ENCODE measurements around the gene RAP1A.
"Not testable (repeated sequence)": the region's sequence is repeated elsewhere in the genome, so short reads cannot be mapped to it uniquely, and the experiment has no call there.

The RAP1A gene

DNA sequence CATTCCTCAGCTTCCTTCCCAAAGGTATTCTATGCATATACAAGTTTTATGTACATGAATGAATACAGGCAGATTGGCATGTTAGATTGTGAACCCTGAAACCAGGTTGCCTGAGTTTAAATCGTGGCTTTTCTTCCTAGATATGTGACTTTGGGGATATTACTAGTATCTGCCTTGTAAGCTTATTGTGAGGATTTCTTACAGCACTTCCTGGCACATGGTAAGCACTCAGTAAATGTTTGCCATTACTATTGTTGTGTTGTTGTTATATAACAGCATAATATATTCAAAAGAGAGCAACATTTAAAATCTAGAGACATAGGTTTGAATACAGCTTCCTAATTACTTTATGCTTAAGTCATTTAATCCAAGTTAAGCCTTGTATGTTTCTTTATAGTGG lies 45.1 kb downstream of the RAP1A start:
- DNase-seq (ENCODE audit: low read depth in 2 of 2): no peak

DNA sequence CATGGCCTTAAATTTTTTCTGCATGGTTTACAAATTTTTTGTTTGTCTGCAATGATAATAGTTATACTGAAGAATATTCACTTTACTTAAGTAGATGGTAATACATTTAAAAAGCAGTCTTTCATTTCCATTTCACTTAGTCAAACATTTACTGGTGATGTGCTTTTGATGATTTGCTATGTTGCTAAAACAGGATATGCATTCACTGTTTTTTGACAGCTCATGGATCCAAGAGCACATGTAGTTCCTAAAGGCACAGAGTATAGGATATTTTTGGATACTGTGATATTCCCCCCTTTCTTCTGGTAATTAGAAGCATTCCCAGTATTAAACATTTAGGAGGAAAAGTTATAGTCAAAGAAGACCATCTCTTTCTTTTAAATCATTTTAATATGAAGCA lies 45.9 kb downstream of the RAP1A start:
- no peak for DNase-seq (ENCODE audit: low read depth in 2 of 2)

GRCh38 chr1:111666828-111667227 lies 47.2 kb downstream of the RAP1A start:
- DNase-seq (ENCODE audit: low read depth in 2 of 2): no peak

- DNase-seq (ENCODE audit: low read depth in 2 of 2): no peak
Measured at GRCh38 chr1:111669268-111669667, 49.7 kb downstream of the RAP1A start.

- no peak for DNase-seq (ENCODE audit: low read depth in 2 of 2)
Measured at GRCh38 chr1:111671852-111672251, 52.3 kb downstream of the RAP1A start.

GRCh38 chr1:111672331-111672730 lies 52.7 kb downstream of the RAP1A start:
- DNase-seq (ENCODE audit: low read depth in 2 of 2): no peak

DNA sequence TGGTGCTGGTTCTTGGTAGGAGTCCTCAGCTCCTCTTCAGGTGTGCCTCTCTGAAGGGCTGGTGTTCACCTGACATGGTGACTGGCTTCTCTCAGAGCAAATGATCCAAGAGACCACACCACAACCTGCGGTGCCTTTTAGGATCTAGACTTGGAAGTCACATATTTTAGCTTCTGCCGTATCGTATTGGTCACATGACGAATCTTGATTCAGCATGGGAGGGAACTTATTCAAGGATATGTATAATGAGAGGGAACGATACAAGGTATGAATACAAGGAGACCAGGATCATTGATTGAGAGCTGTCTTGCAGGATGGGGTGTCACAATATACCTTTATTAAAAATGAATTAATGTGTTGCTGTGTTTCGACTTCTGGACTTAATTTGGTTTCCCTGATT lies 58.0 kb downstream of the RAP1A start:
- no peak for DNase-seq (ENCODE audit: low read depth in 2 of 2)

DNA sequence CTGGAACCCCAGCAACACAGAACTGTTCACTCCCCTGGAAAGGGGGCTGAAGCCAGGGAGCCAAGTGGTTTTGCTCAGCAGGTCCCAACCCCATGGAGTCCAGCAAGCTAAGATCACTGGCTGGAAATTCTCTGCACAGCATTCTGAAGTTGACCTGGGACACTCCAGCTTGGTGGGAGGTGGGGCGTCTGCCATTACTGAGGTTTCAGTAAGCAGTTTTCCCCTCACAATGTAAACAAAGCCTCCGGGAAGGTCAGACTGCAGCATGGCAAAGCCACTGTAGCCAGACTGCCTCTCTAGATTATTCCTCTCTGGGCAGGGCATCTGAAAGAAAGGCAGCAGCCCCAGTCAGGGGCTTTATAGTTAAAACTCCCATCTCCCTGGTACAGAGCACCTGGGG lies 60.0 kb downstream of the RAP1A start:
- no peak for DNase-seq (ENCODE audit: low read depth in 2 of 2)

DNA sequence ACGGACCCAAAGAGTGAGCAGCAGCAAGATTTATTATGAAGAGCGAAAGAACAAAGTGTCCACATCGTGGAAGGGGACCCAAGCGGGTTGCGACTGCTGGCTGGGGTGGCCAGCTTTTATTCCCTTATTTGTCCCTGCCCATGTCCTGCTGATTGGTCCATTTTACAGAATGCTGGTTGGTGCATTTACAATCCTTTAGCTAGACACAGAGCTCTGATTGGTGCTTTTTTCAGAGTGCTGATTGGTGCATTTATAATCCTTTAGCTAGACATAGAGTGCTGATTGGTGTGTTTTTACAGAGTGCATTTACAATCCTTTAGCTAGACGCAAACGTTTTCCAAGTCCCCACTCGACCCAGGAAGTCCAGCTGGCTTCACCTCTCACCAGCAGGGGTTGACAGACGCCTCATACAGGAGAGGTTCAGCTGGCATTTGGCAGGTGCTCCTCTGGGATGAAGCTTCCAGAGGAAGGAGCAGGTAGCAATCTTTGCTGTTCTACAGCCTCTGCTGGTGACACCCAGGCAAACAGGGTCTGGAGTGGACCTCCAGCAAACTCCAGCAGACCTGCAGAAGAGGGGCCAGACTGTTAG lies 60.7 kb downstream of the RAP1A start:
- DNase-seq (ENCODE audit: low read depth in 2 of 2): not testable (repeated sequence)

- DNase-seq (ENCODE audit: low read depth in 2 of 2): not testable (repeated sequence)
Measured at GRCh38 chr1:111685293-111686153, 65.9 kb downstream of the RAP1A start.

GRCh38 chr1:111690306-111690617 lies 70.7 kb downstream of the RAP1A start:
- DNase-seq (ENCODE audit: low read depth in 2 of 2): no peak

- no peak for DNase-seq (ENCODE audit: low read depth in 2 of 2)
Measured at GRCh38 chr1:111691886-111692285, 72.3 kb downstream of the RAP1A start.

- no peak for DNase-seq (ENCODE audit: low read depth in 2 of 2)
Measured at GRCh38 chr1:111695801-111696200, 76.2 kb downstream of the RAP1A start.

- no peak for DNase-seq (ENCODE audit: low read depth in 2 of 2)
Measured at GRCh38 chr1:111696330-111696729, 76.7 kb downstream of the RAP1A start.

- DNase-seq (ENCODE audit: low read depth in 2 of 2): no peak
Measured at GRCh38 chr1:111699268-111699667, 79.7 kb downstream of the RAP1A start.

DNA sequence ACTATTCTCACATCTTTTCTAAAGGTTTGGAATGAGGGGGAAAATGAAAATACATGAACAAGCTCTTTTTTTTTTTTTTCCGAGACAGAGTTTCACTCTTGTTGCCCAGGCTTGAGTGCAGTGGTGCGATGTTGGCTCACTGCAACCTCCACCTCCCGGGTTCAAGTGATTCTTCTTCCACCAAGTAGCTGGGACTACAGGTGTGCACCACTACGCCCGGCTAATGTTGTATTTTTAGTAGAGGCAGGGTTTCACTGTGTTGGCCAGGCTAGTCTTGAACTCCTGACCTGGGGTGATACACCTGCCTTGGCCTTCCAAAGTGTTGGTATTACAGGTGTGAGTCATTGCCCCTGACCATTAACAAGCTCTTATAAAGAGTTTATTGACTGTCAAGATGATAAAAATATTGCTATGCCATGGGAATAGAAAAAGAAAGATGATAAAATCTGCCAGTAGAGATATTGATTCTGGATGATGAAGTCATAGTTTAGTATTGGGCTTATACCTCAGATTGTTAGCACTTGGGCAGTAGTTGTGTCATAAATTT lies 83.0 kb downstream of the RAP1A start:
- DNase-seq (ENCODE audit: low read depth in 2 of 2): no peak

- no peak for DNase-seq (ENCODE audit: low read depth in 2 of 2)
Measured at GRCh38 chr1:111704240-111704639, 84.7 kb downstream of the RAP1A start.

GRCh38 chr1:111704776-111705175 lies 85.2 kb downstream of the RAP1A start:
- DNase-seq (ENCODE audit: low read depth in 2 of 2): no peak

DNA sequence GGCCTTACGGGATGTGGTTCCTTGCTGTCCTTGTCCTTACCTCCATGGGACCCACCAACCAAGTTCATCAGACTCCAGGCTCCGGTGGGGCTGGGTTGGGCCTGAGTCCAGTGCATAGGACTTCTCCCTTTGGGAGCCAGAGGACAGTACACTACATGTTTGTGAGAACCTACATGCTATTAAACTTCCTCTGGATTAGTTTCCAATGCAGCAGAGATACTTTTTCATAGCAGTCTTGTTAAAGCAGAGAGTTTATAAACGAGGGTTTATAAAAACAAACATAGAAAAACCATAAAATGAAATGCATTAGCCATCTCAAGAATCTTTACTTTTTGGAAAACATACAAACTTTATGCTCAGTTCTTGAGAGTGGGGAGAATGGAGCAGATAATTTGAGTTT lies 86.3 kb downstream of the RAP1A start:
- no peak for DNase-seq (ENCODE audit: low read depth in 2 of 2)

DNA sequence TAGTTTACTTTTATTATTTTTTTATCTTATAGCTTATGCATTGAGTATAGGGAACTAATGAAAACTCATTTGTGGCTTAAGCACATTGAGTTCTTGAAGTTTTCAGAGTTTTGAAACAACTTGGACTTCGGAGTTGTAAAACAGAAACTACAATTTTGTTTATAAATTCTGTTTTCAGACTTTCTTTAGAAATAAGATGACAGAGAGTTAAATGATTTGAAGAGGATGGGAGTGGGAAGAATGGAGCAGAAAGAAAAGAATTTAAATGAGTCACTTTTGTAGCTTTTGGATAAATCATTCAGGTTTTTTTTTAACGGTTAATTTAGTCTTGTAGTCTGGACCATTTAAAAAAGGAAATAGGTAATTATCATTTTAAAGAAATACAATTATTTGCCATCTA lies 87.3 kb downstream of the RAP1A start:
- no peak for DNase-seq (ENCODE audit: low read depth in 2 of 2)

DNA sequence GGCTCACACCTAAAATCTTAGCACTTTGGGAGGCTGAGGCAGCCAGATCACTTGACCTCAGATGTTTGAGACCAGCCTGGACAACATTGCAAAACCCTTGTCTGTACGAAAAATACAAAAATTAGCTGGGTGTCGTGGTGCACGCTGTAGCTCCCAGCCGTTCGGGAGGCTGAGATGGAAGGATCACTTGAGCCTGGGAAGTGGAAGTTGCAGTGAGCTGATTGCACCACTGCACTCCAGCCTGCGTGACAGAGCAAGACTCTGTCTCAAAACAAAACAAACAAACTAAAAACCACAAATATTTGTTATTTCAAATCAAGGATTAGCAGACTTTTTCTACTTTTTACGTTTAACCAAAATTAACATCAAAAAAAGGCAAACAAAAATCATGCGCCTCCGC lies 88.3 kb downstream of the RAP1A start:
- DNase-seq (ENCODE audit: low read depth in 2 of 2): no peak

DNA sequence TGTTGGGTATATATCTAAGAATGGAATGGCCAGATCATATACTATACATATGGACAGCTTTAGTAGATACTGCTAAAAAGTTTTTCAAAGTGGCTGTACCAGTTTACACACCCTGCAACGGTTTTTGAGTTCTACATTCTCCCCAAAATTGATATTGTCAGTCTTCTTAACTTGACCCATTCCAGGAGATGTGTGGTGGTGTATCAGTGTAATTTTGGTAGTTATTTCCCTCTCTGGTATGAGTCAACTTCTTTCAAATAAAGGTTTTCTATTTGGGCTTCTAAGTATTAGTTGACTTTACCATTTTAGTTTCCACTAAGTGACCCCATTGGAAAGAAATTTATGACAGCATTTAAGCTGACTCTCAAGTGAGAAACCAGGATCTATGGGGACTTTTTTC lies 90.4 kb downstream of the RAP1A start:
- DNase-seq (ENCODE audit: low read depth in 2 of 2): no peak

- no peak for DNase-seq (ENCODE audit: low read depth in 2 of 2)
Measured at GRCh38 chr1:111716333-111716732, 96.7 kb downstream of the RAP1A start.
